Measurements from ENCODE around the gene MAST4. TPM values are rescaled to one million over a fixed set of nuclear protein-coding genes. Genes with fewer than 3 reads are reported as not detected.

MAST4 gene
- total and polyA plus RNA-seq, 2 of the 4 experiments (the other 2 are of a cell fraction), result 4.8 to 6.8 TPM

DNA sequence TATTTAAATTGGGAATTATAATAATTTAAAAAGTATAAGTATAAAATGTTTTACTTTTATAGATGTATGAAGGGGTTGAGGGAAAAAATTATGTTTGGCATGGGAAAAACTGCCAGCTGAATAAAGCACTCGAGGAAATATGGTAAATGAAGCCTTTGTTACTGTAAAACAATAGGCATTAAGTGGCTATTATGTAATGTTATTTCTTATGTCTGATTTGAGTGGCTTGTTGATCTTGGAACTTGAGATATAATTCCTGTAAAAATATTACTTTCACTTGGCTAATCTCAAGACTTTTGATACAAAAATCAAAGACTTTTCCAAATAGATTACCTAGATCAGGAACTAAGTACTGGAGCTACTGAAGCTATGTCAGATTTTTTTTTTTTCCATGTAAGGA is 417.5 kb downstream of the MAST4 start:
- Histone ChIP-seq H3K23ac (ENCODE audit: low read depth, low read length) (no peak overlapping the region), H3K4me1 (ENCODE audit: control insufficient read depth, insufficient read depth, low read length) (peaks cover 21% of the 10 kb centered on the region), H3K14ac (replicated peaks; ENCODE audit: low read depth, low read length) (no peak overlapping the region), H2BK120ac (ENCODE audit: low read depth, low read length) (no peak overlapping the region), H4K91ac (ENCODE audit: insufficient read depth, low read depth, low read length) (no peak overlapping the region), H3K27ac (ENCODE audit: insufficient read depth, low read length) (no peak overlapping the region), H2BK15ac (ENCODE audit: low read depth, low read length) (no peak overlapping the region), H3K9me1 (ENCODE audit: insufficient read depth, low read length) (peaks cover 8% of the 10 kb centered on the region; the same call in 1 of the 2 replicates), H3K9ac (ENCODE audit: low read depth, low read length) (no peak overlapping the region), H4K5ac (ENCODE audit: low read depth, low read length) (no peak overlapping the region), H4K8ac (ENCODE audit: low read depth in 2 of 2, low read length in 2 of 2) (no peak overlapping the region), H3K4ac (ENCODE audit: low read depth, low read length) (no peak overlapping the region), H3K79me1 (ENCODE audit: low read depth in 1 of 2, low read length in 2 of 2) (peaks cover 14 to 55% of the 10 kb centered on the region in 2 experiments), H2AK9ac (replicated peaks; ENCODE audit: low read depth, low read length, poor library complexity) (no peak overlapping the region), H3K9me3 (ENCODE audit: control insufficient read depth, insufficient read depth, low read length) (no peaks in the 10 kb centered on the region), H2BK20ac (ENCODE audit: low read depth, low read length) (no peak overlapping the region), H2AFZ (replicated peaks; ENCODE audit: low read length, poor library complexity) (no peak overlapping the region), H3K4me2 (ENCODE audit: low read depth, low read length) (no peak overlapping the region), H2AK5ac (ENCODE audit: low read depth, low read length) (no peak overlapping the region), H2BK5ac (ENCODE audit: low read depth, low read length, poor library complexity, severe bottlenecking) (no peak overlapping the region), H3K4me3 (ENCODE audit: insufficient read depth, low read depth, low read length) (no peak overlapping the region), H3K27me3 (ENCODE audit: control insufficient read depth, insufficient read depth, low read length) (no peaks in the 10 kb centered on the region), H3K36me3 (ENCODE audit: control insufficient read depth, insufficient read depth, low read length) (no peaks in the 10 kb centered on the region), H4K20me1 (ENCODE audit: insufficient read depth, low read length) (no peaks in the 10 kb centered on the region), H3K56ac (ENCODE audit: extremely low read depth, insufficient read depth, low read length) (no peak overlapping the region), H3K18ac (ENCODE audit: low read depth, low read length) (no peak overlapping the region)
- BruUV-seq (replicated peaks), result no TSS peak
- dilution Hi-C loops (cut with HindIII; ENCODE audit: low sequenced_read_pairs, unreplicated experiment) (no loop called here), in situ Hi-C loops (cut with MboI; ENCODE audit: low sequenced_read_pairs) (no loop called here), intact Hi-C loops (cut with micrococcal nuclease) (no loop called here)
- WGBS, 2 experiments (ENCODE audit: extremely low coverage in 2 of 2, insufficient read length in 1 of 2), result no CpG with 5 or more reads among the region's 1 CpG
- ATAC-seq (ENCODE audit: low read depth) (no peak), DNase-seq (no peak)
- TF ChIP-seq SMC3 (IDR thresholded peaks at IDR 0.05; ENCODE audit: low read depth, low read length) (no peak), NFE2L2 (IDR thresholded peaks at IDR 0.05; ENCODE audit: low read depth, low read length) (no peak), RCOR1 (IDR thresholded peaks at IDR 0.05; ENCODE audit: insufficient replicate concordance, low read length) (no peak), MAFK (IDR thresholded peaks at IDR 0.05; ENCODE audit: low read depth, low read length) (no peak), RFX5 (IDR thresholded peaks at IDR 0.05; ENCODE audit: low read depth, low read length) (no peak), CHD1 (IDR thresholded peaks at IDR 0.05; ENCODE audit: low read depth, low read length) (no peak), MXI1 (IDR thresholded peaks at IDR 0.05; ENCODE audit: borderline replicate concordance, low read depth, low read length) (no peak)
- TF ChIP-seq, protein P1, sequence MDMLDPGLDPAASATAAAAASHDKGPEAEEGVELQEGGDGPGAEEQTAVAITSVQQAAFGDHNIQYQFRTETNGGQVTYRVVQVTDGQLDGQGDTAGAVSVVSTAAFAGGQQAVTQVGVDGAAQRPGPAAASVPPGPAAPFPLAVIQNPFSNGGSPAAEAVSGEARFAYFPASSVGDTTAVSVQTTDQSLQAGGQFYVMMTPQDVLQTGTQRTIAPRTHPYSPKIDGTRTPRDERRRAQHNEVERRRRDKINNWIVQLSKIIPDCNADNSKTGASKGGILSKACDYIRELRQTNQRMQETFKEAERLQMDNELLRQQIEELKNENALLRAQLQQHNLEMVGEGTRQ (IDR thresholded peaks at IDR 0.05; ENCODE audit: low read depth, low read length), result no peak
- TF ChIP-seq, protein P2, sequence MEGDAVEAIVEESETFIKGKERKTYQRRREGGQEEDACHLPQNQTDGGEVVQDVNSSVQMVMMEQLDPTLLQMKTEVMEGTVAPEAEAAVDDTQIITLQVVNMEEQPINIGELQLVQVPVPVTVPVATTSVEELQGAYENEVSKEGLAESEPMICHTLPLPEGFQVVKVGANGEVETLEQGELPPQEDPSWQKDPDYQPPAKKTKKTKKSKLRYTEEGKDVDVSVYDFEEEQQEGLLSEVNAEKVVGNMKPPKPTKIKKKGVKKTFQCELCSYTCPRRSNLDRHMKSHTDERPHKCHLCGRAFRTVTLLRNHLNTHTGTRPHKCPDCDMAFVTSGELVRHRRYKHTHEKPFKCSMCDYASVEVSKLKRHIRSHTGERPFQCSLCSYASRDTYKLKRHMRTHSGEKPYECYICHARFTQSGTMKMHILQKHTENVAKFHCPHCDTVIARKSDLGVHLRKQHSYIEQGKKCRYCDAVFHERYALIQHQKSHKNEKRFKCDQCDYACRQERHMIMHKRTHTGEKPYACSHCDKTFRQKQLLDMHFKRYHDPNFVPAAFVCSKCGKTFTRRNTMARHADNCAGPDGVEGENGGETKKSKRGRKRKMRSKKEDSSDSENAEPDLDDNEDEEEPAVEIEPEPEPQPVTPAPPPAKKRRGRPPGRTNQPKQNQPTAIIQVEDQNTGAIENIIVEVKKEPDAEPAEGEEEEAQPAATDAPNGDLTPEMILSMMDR (conservative IDR thresholded peaks at IDR 0.05; ENCODE audit: low read depth, low read length), result no peak
- ChIA-PET CTCF (interaction anchor here (1.0 kb wide), 1 partner anchor 19 kb away, joined by 4 read pairs; no protein-coding TSS in a partner anchor), POLR2A (ENCODE audit: unreplicated experiment) (no interaction called here)

Measured in IMR-90 (cell line).